ENCODE results near the gene CLDN16.

DNA sequence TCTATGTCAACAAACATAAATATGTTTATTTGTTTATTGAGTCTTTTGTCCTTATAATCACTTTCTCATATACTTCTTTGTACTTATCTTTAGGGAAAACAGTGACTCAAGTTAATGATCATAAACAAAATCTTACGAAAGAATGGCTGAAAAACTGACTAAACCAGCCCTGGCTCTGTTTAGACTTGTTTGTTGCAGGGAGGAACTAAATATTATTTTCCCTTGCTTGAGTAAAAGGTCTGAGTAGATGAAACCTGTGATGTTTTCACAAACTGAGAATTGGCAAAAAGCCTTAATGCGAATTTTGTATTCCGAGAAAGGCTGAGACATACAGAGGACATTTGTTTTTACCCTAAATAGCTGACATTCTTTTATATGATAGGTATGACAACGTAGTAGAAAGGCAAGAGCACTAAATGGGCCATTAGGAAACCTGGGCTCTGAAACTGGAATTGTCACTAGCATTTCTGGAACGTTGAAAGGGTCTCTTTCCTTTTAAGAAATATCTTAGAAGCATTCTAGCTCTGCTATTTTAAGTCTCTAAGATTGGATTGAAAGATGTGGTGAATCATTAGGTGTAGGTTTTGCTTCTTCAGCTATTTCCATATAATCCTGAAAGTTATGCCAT lies 18.2 kb upstream of the CLDN16 start:
- TF ChIP-seq CTCF (IDR thresholded peaks at IDR 0.05): no peak
- no peak for TF ChIP-seq POLR2A (IDR thresholded peaks at IDR 0.05)

Measured in testis (tissue), 2 donors.